GM12878 (cell line): ENCODE measurements around the gene ANKRD17. TPM values are rescaled to one million over a fixed set of nuclear protein-coding genes. Genes with fewer than 3 reads are reported as not detected.

Source experiments
- ATAC-seq: fragments of 200-7000 bp; cut with Tn5 transposase; 3 replicates; pipeline ENCODE4 v1.9.1; 2020; ENCODE audit warnings: mild to moderate bottlenecking, moderate library complexity
- BruUV-seq: library from RNA; stranded (reverse); fragments of 400-500 nt; replicated peaks from 2 replicates; lab custom pipeline; 2021; lab: Mats Ljungman, UMichigan
- CTCF ChIA-PET: fragments of 300-600 bp; sonication (Branson Sonifier 250); formaldehyde crosslinking; extraction: SDS; loops from one replicate; lab custom pipeline; 2021; ENCODE audit warnings: inconsistent platforms; lab: Yijun Ruan, JAX
- POLR2A ChIA-PET: fragments of 350-600 bp; formaldehyde crosslinking; extraction: SDS; loops from one replicate; lab custom pipeline; 2021; ENCODE audit warnings: inconsistent platforms; lab: Charles Lee
- RAD21 ChIA-PET: fragments of 300-600 bp; sonication (Branson Sonifier 250); formaldehyde crosslinking; loops from one replicate; lab custom pipeline; 2023; ENCODE audit warnings: antibody characterized with exemption; ENCODE audit not compliant: unreplicated experiment; lab: Charles Lee
- SMC1A ChIA-PET: fragments of 300-600 bp; sonication (Branson Sonifier 250); formaldehyde crosslinking; loops from one replicate; lab custom pipeline; 2023; ENCODE audit not compliant: unreplicated experiment, uncharacterized antibody; lab: Charles Lee
- DNase-seq: peaks from one replicate; pipeline ENCODE4 v3.0.0-alpha.2; 2011; ENCODE audit warnings: low read depth, low spot score
- FAIRE-seq: peaks from 3 replicates; lab custom pipeline; 2011; peaks lifted over from hg19 to GRCh38; lab: Jason Lieb, UNC
- H2AFZ ChIP-seq: 2 replicates; pipeline ENCODE4 v1.6.0; 2011; ENCODE audit warnings: low read depth, low read length, control low read depth; ENCODE audit not compliant: control insufficient read depth
- H3K27ac ChIP-seq: 2 replicates; pipeline ENCODE4 v1.5.1; 2011; ENCODE audit warnings: control low read depth; ENCODE audit not compliant: control insufficient read depth, insufficient read depth
- H3K27me3 ChIP-seq, 2 experiments: replicated peaks in 1 of 2; 2 replicates each; pipeline versions ENCODE4 v1.6.0 to v1.6.1; 2011; ENCODE audit warnings: low read length in 1 of 2; ENCODE audit not compliant: control insufficient read depth in 2 of 2, insufficient read depth in 2 of 2
- H3K36me3 ChIP-seq, 2 experiments: 2 replicates each; pipeline ENCODE4 v1.5.1; 2011; ENCODE audit warnings: low read length in 1 of 2; ENCODE audit not compliant: control insufficient read depth in 2 of 2, insufficient read depth in 2 of 2
- H3K4me1 ChIP-seq: 2 replicates; pipeline ENCODE4 v1.6.1; 2011; ENCODE audit warnings: mild to moderate bottlenecking, low read length, moderate library complexity, mixed read lengths; ENCODE audit not compliant: control insufficient read depth, insufficient read depth
- H3K4me2 ChIP-seq: 2 replicates; pipeline ENCODE4 v1.6.0; 2011; ENCODE audit warnings: control low read depth; ENCODE audit not compliant: control insufficient read depth, insufficient read depth
- H3K4me3 ChIP-seq: fragments of 200-600 bp; sonication (generic); 2 replicates; pipeline ENCODE4 v1.5.1; 2016
- H3K79me2 ChIP-seq: 2 replicates; pipeline ENCODE4 v1.6.0; 2011; ENCODE audit warnings: low read length; ENCODE audit not compliant: control insufficient read depth, insufficient read depth
- H3K9ac ChIP-seq: 2 replicates; pipeline ENCODE4 v1.8.0; 2011; ENCODE audit warnings: low read length, control low read depth, mixed read lengths; ENCODE audit not compliant: control insufficient read depth, insufficient read depth
- H3K9me3 ChIP-seq: replicated peaks from 3 replicates; pipeline ENCODE4 v1.5.1; 2011; ENCODE audit warnings: mild to moderate bottlenecking, low read length; ENCODE audit not compliant: control insufficient read depth, insufficient read depth
- H4K20me1 ChIP-seq: 2 replicates; pipeline ENCODE4 v1.6.0; 2011; ENCODE audit not compliant: control insufficient read depth, insufficient read depth
- ATF7 ChIP-seq: fragments of 450-650 bp; IDR thresholded peaks from 2 replicates; pipeline ENCODE4 v1.6.1; 2016; ENCODE audit warnings: low read depth, mild to moderate bottlenecking
- BRCA1 ChIP-seq: IDR thresholded peaks from 2 replicates; pipeline ENCODE4 v1.6.1; 2011; ENCODE audit warnings: low read depth, low read length, improper control_type of control experiment
- CBFB ChIP-seq: IDR thresholded peaks from 2 replicates; pipeline ENCODE4 v1.6.1; 2016; ENCODE audit warnings: antibody characterized with exemption, low read depth
- CBX5 ChIP-seq: sonication (generic); IDR thresholded peaks from 2 replicates; pipeline ENCODE4 v1.6.1; 2016; ENCODE audit warnings: low read depth, moderate library complexity, mild to moderate bottlenecking, inconsistent platforms
- CREB1 ChIP-seq: IDR thresholded peaks from 2 replicates; pipeline ENCODE4 v1.6.1; 2012; ENCODE audit warnings: low read depth, mild to moderate bottlenecking, inconsistent platforms
- FOS ChIP-seq: IDR thresholded peaks from 3 replicates; pipeline ENCODE4 v1.6.1; 2011; ENCODE audit warnings: borderline replicate concordance; ENCODE audit not compliant: insufficient read length; ENCODE audit errors: extremely low read depth
- JUNB ChIP-seq: IDR thresholded peaks from 2 replicates; pipeline ENCODE4 v1.6.1; 2016; ENCODE audit warnings: antibody characterized with exemption, mild to moderate bottlenecking
- MEF2A ChIP-seq: IDR thresholded peaks from 2 replicates; pipeline ENCODE4 v1.6.1; 2011; ENCODE audit warnings: low read depth, mild to moderate bottlenecking, low read length, moderate library complexity; ENCODE audit not compliant: insufficient read depth
- MXI1 ChIP-seq: fragments of 150-350 bp; IDR thresholded peaks from 2 replicates; pipeline ENCODE4 v1.6.1; 2011; ENCODE audit warnings: low read depth, mild to moderate bottlenecking, inconsistent platforms, low read length, improper control_type of control experiment
- NFYA ChIP-seq: IDR thresholded peaks from 2 replicates; pipeline ENCODE4 v1.6.1; 2011; ENCODE audit warnings: low read depth, mild to moderate bottlenecking, low read length, improper control_type of control experiment, borderline replicate concordance
- NFYB ChIP-seq: IDR thresholded peaks from 2 replicates; pipeline ENCODE4 v1.6.1; 2011; ENCODE audit warnings: low read depth, mild to moderate bottlenecking, low read length, improper control_type of control experiment, moderate library complexity; ENCODE audit not compliant: insufficient read depth
- PML ChIP-seq: IDR thresholded peaks from 2 replicates; pipeline ENCODE4 v1.6.1; 2012; ENCODE audit warnings: low read length, inconsistent platforms
- POLR2AphosphoS2 ChIP-seq: IDR thresholded peaks from 2 replicates; pipeline ENCODE4 v1.6.1; 2011; ENCODE audit warnings: low read depth, mild to moderate bottlenecking, low read length, improper control_type of control experiment, moderate library complexity
- POLR2AphosphoS5 ChIP-seq: IDR thresholded peaks from 2 replicates; pipeline ENCODE4 v1.6.1; 2011; ENCODE audit warnings: mild to moderate bottlenecking, low read length, inconsistent platforms
- RB1 ChIP-seq: fragments of 450-650 bp; formaldehyde crosslinking; IDR thresholded peaks from 2 replicates; pipeline ENCODE4 v1.6.1; 2017; ENCODE audit warnings: mild to moderate bottlenecking, borderline replicate concordance
- SMAD5 ChIP-seq: IDR thresholded peaks from 2 replicates; pipeline ENCODE4 v1.6.1; 2016; ENCODE audit warnings: antibody characterized with exemption, low read depth
- SP1 ChIP-seq: IDR thresholded peaks from one replicate; pipeline ENCODE4 v1.6.1; 2011; ENCODE audit warnings: low read depth, low read length
- SUPT20H ChIP-seq: IDR thresholded peaks from 2 replicates; pipeline ENCODE4 v1.6.1; 2011; ENCODE audit warnings: low read depth, mild to moderate bottlenecking, low read length, moderate library complexity, borderline replicate concordance; ENCODE audit not compliant: control insufficient read depth
- TAF1 ChIP-seq: IDR thresholded peaks from 2 replicates; pipeline ENCODE4 v1.6.1; 2011; ENCODE audit warnings: mild to moderate bottlenecking, low read depth, low read length, borderline replicate concordance
- YY1 ChIP-seq: IDR thresholded peaks from 2 replicates; pipeline ENCODE4 v1.6.1; 2011; ENCODE audit warnings: low read depth, mild to moderate bottlenecking, low read length
- ZBTB4 ChIP-seq: fragments of 450-650 bp; formaldehyde crosslinking; IDR thresholded peaks from 2 replicates; pipeline ENCODE4 v1.4.0; 2022; ENCODE audit warnings: mild to moderate bottlenecking, moderate library complexity
- ZNF384 ChIP-seq: IDR thresholded peaks from 2 replicates; pipeline ENCODE4 v1.6.1; 2012; ENCODE audit warnings: low read depth, mild to moderate bottlenecking, low read length, improper control_type of control experiment, borderline replicate concordance
- WGBS: methylation state at CpG from one replicate; pipeline ENCODE4 v1.1.6; 2016; ENCODE audit warnings: low lambda C conversion rate; ENCODE audit not compliant: insufficient replicate concordance, insufficient coverage; ENCODE audit errors: missing lambda C conversion rate; 5-methylcytosine and 5-hydroxymethylcytosine counted together
- in situ Hi-C: fragments of 300-500 bp; cut with MboI; formaldehyde crosslinking; loops from 9 replicates; pipeline ENCODE4 v1.14.3; 2018; ENCODE audit warnings: mixed read lengths
- intact Hi-C: fragments of 100-400 bp; cut with micrococcal nuclease; formaldehyde crosslinking; loops from one replicate; pipeline ENCODE4 v1.14.2; 2022; ENCODE audit not compliant: unreplicated experiment
- polyA plus RNA-seq, 11 experiments: library from polyadenylated mRNA; depleted of rRNA in 4 of 11; unstranded in 6 of 11; stranded (reverse) in 5 of 11; fragments of >200 nt; fragmentation: Nextera tagmentation in 4 of 11; fragmentation: Illumina TruSeq in 1 of 11; extraction: Ambion mirVana in 4 of 11; extraction: Trizol in 1 of 11; gene quantifications; 1 replicate in 1 of 11; 2 replicates in 10 of 11; pipeline versions ENCODE4 v1.2.1 to v1.2.3, GENCODE V29; 2011 to 2016; ENCODE audit warnings: inconsistent platforms in 2 of 11, missing spikeins in 2 of 11, low read depth in 1 of 11
- total RNA-seq, 4 experiments: library from RNA; depleted of rRNA in 3 of 4; stranded (reverse); fragments of >200 nt in 3 of 4; fragmentation: Illumina TruSeq in 1 of 4; extraction: Trizol in 1 of 4; gene quantifications; 2 replicates each; pipeline versions ENCODE4 v1.2.1 to v1.2.3, GENCODE V29; 2013 to 2021

ANKRD17 gene
- total and polyA plus RNA-seq, 10 of the 15 experiments (the other 5 are each of a cell fraction or from before 2014, with no cell fraction given), result 11.7 to 46.5 (median 32.6) TPM

DNA sequence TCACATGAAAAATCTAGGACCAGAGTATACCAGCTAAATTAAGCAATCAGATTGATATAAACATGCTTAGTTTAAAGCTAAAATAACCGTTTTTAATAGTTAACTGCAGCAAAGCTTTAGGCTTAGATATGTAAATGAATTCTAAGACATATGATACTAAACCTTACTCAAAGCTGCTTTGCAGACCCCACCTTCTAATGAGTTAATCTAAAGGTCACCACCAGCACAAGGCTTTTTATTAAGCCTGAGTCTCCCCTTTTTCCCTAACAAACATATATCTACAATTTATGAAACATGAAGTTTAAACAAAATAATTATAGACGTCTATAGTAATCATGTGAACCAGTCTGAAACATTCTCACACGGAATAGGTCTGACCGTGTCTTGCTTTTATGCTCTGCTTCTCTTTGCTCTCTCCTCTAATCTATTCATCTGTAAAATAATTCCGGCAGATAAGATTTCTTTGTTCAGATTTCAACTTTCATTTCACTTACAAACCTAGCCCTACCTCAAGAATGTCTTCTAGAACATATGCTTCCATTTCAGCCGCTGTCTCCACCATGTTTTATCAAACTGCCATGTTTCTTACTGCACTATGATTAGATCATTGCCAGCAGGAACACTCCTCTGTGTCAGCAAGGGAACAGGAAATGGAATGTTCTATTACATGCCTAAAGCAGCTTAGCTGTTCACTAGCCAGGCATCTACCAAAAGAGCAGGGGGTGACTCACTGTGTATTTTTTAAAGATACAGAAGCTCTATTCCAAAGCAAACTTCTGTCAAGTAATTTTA is 35.9 kb downstream of the ANKRD17 start:
- DNase-seq (peak; percentile 55), ATAC-seq (peak; percentile 97), FAIRE-seq (peak; percentile 89)
- ChIA-PET POLR2A (interaction anchor here (1.0 to 1.1 kb wide), 3 partner anchors 19 to 37 kb away, joined by 3 to 4 read pairs (median 3); no protein-coding TSS in a partner anchor), RAD21 (interaction anchor here (1.1 to 1.2 kb wide), 2 partner anchors 24 to 36 kb away, joined by 3 read pairs; partner anchors contain the start of gene ANKRD17), SMC1A (interaction anchor here (0.6 to 2.0 kb wide), 12 partner anchors 9 to 134 kb away, joined by 3 to 7 read pairs (median 3); partner anchors contain the start of gene ANKRD17), CTCF (interaction anchor here (0.9 to 2.1 kb wide), 6 partner anchors 10 to 35 kb away, joined by 3 to 11 read pairs (median 6); no protein-coding TSS in a partner anchor)
- no peaks in the 10 kb centered on the region for H3K9me3 ChIP-seq
- peaks cover 0 to 3% of the 10 kb centered on the region in 2 experiments; a peak in 1 of 4 replicates for H3K36me3 ChIP-seq
- H2AFZ ChIP-seq, result peak overlapping the region; percentile 15
- 89% methylated on average over 6 of the region's 6 CpGs for WGBS
- no peaks in the 10 kb centered on the region for H3K27me3 ChIP-seq
- H3K4me1 ChIP-seq, result peaks cover 11% of the 10 kb centered on the region
- H3K4me2 ChIP-seq, result 0 out of 2 replicates have a peak overlapping the region, but pooled peaks have one; percentile 45
- H3K9ac ChIP-seq, result peak overlapping the region; percentile 9
- in situ Hi-C loops (no loop called here), intact Hi-C loops (no loop called here)
- H3K4me3 ChIP-seq, result peak overlapping the region; percentile 52
- no peaks in the 10 kb centered on the region for H4K20me1 ChIP-seq
- peaks cover 68% of the 10 kb centered on the region for H3K79me2 ChIP-seq
- BruUV-seq, result TSS peak; percentile 59
- H3K27ac ChIP-seq, result peak overlapping the region; percentile 43
- no peak for TF ChIP-seq NFYA
- peak; percentile 91 for TF ChIP-seq TAF1
- TF ChIP-seq SUPT20H, result no peak
- TF ChIP-seq ATF7, result peak; percentile 98
- TF ChIP-seq MEF2A, result 0 out of 2 replicates have a peak, but pooled peaks have one; percentile 21
- no peak for TF ChIP-seq BRCA1
- TF ChIP-seq CBX5, result peak; percentile 89; the same call in 1 of the 2 replicates
- no peak for TF ChIP-seq FOS
- peak; percentile 58; the same call in 1 of the 2 replicates for TF ChIP-seq SMAD5
- TF ChIP-seq YY1, result peak; percentile 90
- TF ChIP-seq NFYB, result no peak
- no peak for TF ChIP-seq POLR2AphosphoS2
- peak; percentile 55 for TF ChIP-seq JUNB
- peak; percentile 82 for TF ChIP-seq CREB1
- TF ChIP-seq RB1, result no peak
- peak; percentile 47; the same call in 1 of the 2 replicates for TF ChIP-seq CBFB
- TF ChIP-seq ZBTB4 (CRISPR knock-in tag), result no peak
- no peak for TF ChIP-seq ZNF384
- TF ChIP-seq SP1, result peak; percentile 74
- TF ChIP-seq PML, result peak; percentile 87
- TF ChIP-seq POLR2AphosphoS5, result peak; percentile 94
- peak; percentile 76 for TF ChIP-seq MXI1
